ENCODE data around the gene FMO4.
"Not testable (repeated sequence)": the region's sequence is repeated elsewhere in the genome, so short reads cannot be mapped to it uniquely, and the experiment has no call there.

The FMO4 gene

GRCh38 chr1:171280599-171280998 is 33.4 kb upstream of the FMO4 start:
- Histone ChIP-seq H3K4me2 (no peak overlapping the region), H3K79me2 (ENCODE audit: insufficient read depth, low read depth) (no peaks in the 10 kb centered on the region), H3K27me3 (ENCODE audit: insufficient read depth, low read depth) (no peaks in the 10 kb centered on the region), H2AFZ (ENCODE audit: low read depth) (no peak overlapping the region), H4K20me1 (ENCODE audit: insufficient read depth) (no peaks in the 10 kb centered on the region), H3K9ac (no peak overlapping the region), H3K27ac (no peak overlapping the region), H3K4me1 (ENCODE audit: low read depth, poor library complexity, severe bottlenecking) (no peaks in the 10 kb centered on the region), H3K36me3 (ENCODE audit: insufficient read depth) (no peaks in the 10 kb centered on the region), H3K4me3 (IDR thresholded peaks at IDR 0.05; ENCODE audit: insufficient read depth, low read depth, low read length) (no peak overlapping the region)
- TF ChIP-seq CTCF (conservative IDR thresholded peaks at IDR 0.05; ENCODE audit: low read depth, low read length) = no peak

- TF ChIP-seq CTCF (conservative IDR thresholded peaks at IDR 0.05; ENCODE audit: low read depth, low read length) = no peak
- no peaks in the 10 kb centered on the region for H4K20me1 ChIP-seq (ENCODE audit: insufficient read depth)
- no peak overlapping the region for H3K4me3 ChIP-seq (IDR thresholded peaks at IDR 0.05; ENCODE audit: insufficient read depth, low read depth, low read length)
- no peaks in the 10 kb centered on the region for H3K79me2 ChIP-seq (ENCODE audit: insufficient read depth, low read depth)
- peaks cover 9% of the 10 kb centered on the region for H3K4me1 ChIP-seq (ENCODE audit: low read depth, poor library complexity, severe bottlenecking)
- no peak overlapping the region for H3K27ac ChIP-seq
- H3K36me3 ChIP-seq (ENCODE audit: insufficient read depth) = no peaks in the 10 kb centered on the region
- no peak overlapping the region for H3K9ac ChIP-seq
- H2AFZ ChIP-seq (ENCODE audit: low read depth) = peak overlapping the region; percentile 24
- peak overlapping the region; percentile 14; the same call in 1 of the 2 replicates for H3K4me2 ChIP-seq
- no peaks in the 10 kb centered on the region for H3K27me3 ChIP-seq (ENCODE audit: insufficient read depth, low read depth)
Measured at GRCh38 chr1:171286032-171286705, 27.8 kb upstream of the FMO4 start.

GRCh38 chr1:171290621-171291020 is 23.4 kb upstream of the FMO4 start:
- no peak overlapping the region for H3K27ac ChIP-seq
- no peak overlapping the region for H3K4me2 ChIP-seq
- peaks cover 9% of the 10 kb centered on the region for H3K4me1 ChIP-seq (ENCODE audit: low read depth, poor library complexity, severe bottlenecking)
- H3K79me2 ChIP-seq (ENCODE audit: insufficient read depth, low read depth) = no peaks in the 10 kb centered on the region
- no peak overlapping the region for H2AFZ ChIP-seq (ENCODE audit: low read depth)
- H3K36me3 ChIP-seq (ENCODE audit: insufficient read depth) = no peaks in the 10 kb centered on the region
- TF ChIP-seq CTCF (conservative IDR thresholded peaks at IDR 0.05; ENCODE audit: low read depth, low read length) = no peak
- H3K27me3 ChIP-seq (ENCODE audit: insufficient read depth, low read depth) = no peaks in the 10 kb centered on the region
- no peak overlapping the region for H3K9ac ChIP-seq
- H4K20me1 ChIP-seq (ENCODE audit: insufficient read depth) = no peaks in the 10 kb centered on the region
- H3K4me3 ChIP-seq (IDR thresholded peaks at IDR 0.05; ENCODE audit: insufficient read depth, low read depth, low read length) = no peak overlapping the region

GRCh38 chr1:171292799-171293198 is 21.2 kb upstream of the FMO4 start:
- Histone ChIP-seq H3K27ac (no peak overlapping the region), H3K4me1 (ENCODE audit: low read depth, poor library complexity, severe bottlenecking) (no peaks in the 10 kb centered on the region), H3K4me2 (no peak overlapping the region), H4K20me1 (ENCODE audit: insufficient read depth) (no peaks in the 10 kb centered on the region), H3K79me2 (ENCODE audit: insufficient read depth, low read depth) (no peaks in the 10 kb centered on the region), H3K36me3 (ENCODE audit: insufficient read depth) (no peaks in the 10 kb centered on the region), H3K4me3 (IDR thresholded peaks at IDR 0.05; ENCODE audit: insufficient read depth, low read depth, low read length) (no peak overlapping the region), H3K9ac (no peak overlapping the region), H2AFZ (ENCODE audit: low read depth) (no peak overlapping the region), H3K27me3 (ENCODE audit: insufficient read depth, low read depth) (no peaks in the 10 kb centered on the region)
- no peak for TF ChIP-seq CTCF (conservative IDR thresholded peaks at IDR 0.05; ENCODE audit: low read depth, low read length)

GRCh38 chr1:171295383-171295782 is 18.6 kb upstream of the FMO4 start:
- H3K4me1 ChIP-seq (ENCODE audit: low read depth, poor library complexity, severe bottlenecking); H3K4me2 ChIP-seq; H3K4me3 ChIP-seq (IDR thresholded peaks at IDR 0.05; ENCODE audit: insufficient read depth, low read depth, low read length); H3K36me3 ChIP-seq (ENCODE audit: insufficient read depth); H3K9ac ChIP-seq; H4K20me1 ChIP-seq (ENCODE audit: insufficient read depth); H2AFZ ChIP-seq (ENCODE audit: low read depth); H3K79me2 ChIP-seq (ENCODE audit: insufficient read depth, low read depth); H3K27me3 ChIP-seq (ENCODE audit: insufficient read depth, low read depth); H3K27ac ChIP-seq: not testable (repeated sequence)

Measured in KMS-11 (cell line).